ENCODE results near the gene MYL12A.
A peak's percentile ranks its signal among the peaks of the same experiment; 100 is the strongest.
"Not testable (repeated sequence)": the region's sequence is repeated elsewhere in the genome, so short reads cannot be mapped to it uniquely, and the experiment has no call there.

MYL12A gene

GRCh38 chr18:3247240-3248061 is at the start of gene MYL12A:
Gene MYL12A (plus strand): TSS chr18:3247801. CDS start chr18:3253248, 5,447 bp downstream.
- DNase-seq (ENCODE audit: low read depth) = peak; percentile 94

DNA sequence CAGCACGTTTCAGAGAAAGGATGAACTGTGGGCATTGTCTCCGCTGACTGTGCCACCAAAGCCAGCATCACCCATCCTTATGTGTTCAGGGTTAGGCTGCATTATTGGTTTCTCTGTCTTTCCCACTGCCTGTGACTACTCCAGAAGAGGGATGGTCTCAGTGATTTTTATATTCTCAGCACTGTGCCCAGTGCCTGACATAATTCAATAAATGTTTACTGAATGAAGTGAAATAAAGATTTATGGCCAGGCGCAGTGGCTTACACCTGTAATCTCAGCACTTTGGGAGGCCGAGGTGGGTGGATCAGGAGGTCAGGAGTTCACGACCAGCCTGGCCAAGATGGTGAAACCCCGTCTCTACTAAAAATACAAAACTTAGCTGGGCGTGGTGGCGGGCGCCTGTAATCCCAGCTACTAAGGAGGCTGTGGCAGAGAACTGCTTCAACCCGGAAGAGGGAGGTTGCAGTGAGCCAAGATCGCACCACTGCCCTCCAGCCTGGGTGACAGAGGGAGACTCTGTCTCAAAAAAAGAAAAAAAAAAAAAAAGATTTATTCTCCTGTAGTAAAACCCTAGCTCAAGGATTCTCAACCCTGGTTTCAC is 49.2 kb upstream of the MYL12A start:
- DNase-seq (ENCODE audit: low read depth) = not testable (repeated sequence)

DNA sequence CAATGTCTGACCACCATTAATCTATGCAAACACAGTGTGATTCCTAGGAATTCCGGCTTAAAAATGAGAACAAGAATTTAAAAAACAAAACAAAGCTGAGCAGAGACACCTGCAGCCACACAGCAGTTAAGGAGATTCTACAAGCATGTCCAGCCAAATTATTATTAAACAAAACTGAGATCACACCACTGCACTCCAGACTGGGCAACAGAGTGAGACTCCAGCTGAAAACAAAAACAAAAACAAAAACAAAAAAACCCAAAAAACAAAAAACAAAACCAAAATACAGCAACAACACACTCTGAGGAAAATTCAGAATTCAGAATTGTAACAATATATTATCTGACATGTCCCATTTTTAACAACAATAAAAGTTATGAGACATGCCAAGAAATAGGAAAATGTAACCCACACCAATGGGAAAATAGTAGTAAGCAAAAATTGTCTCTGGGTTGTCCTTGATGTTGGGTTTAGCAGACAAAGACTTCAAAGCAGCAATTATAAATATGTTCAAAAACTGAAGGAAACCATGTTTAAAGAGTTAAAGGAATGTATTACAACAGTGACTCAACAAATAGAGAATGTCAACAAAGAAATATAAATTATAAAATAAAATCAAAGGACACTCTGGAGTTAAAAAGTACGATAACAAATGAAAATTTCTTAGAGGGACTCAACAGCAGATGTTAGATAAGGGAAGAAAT is 47.5 kb upstream of the MYL12A start:
- DNase-seq (ENCODE audit: low read depth) = no peak

DNA sequence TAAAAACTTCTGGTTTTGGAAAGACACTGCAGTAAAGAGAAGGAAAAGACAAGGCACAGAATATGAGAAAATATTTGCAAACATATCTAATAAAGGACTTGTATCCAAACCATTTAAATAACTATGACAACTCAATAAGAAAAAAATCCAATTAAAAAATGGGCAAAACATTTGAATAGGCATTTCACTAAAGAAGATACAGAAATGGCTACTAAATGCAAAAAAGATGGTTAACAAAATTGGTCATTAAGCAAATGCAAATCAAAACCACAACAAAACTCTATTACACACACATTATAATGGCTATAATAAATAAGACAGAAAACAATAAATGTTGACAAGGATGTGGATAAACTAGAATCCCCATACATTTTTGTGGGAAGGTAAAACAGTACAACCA is 42.4 kb upstream of the MYL12A start:
- no peak for DNase-seq (ENCODE audit: low read depth)

DNA sequence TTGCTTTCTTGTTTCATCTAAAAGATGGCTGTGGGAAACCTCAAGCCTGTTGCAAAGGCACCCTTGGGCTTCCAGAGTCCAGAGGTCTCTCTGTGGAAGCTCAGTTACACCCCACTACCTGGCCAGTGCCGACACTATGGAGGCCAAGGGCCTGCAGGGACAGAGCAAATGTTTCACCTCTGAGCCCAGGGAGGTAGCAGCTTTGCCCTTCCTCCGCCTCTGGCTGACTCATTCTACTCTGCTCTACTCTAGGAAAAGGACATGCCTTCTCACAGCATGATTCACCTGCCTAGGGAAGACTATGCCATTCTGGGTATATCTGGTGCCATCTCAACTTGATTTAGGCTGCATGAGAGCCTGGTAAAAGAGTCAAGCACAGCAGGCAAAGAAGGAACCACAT is 40.0 kb upstream of the MYL12A start:
- no peak for DNase-seq (ENCODE audit: low read depth)

DNA sequence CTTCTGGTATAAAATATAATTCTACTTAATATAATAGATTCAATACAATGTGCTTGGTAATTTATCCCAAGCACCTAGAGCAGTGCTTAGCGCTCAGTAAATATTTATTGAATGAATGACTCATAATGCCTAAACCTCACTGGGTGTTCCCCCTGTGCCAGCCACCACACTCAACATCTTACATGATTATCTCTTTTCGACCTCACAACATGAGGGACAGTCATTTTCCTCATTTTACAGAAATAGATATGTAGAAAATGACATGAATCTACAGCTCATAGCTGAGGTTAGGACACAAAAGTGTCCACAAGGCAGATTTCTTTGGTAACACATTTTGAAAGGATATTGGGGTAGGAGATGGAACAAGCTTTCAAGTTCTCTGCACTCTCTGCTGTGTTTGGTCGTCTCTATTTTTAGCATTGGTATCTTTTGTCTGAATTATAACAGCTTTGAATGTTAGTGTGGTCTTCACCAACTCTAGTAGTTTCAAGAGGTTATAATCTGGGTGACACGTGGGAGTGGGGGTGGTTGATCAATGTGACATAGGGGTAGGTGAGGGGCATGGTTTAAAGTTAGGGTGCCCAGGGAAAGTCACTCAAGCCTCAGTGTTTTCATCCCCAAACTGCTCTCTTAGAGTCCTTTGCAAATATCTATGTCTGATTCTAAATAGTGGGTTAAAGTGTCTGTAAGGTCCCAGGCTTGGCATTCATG is 37.6 kb upstream of the MYL12A start:
- DNase-seq (ENCODE audit: low read depth) = no peak

GRCh38 chr18:3211236-3211992 is 36.2 kb upstream of the MYL12A start:
- peak; percentile 48 for DNase-seq (ENCODE audit: low read depth)

DNA sequence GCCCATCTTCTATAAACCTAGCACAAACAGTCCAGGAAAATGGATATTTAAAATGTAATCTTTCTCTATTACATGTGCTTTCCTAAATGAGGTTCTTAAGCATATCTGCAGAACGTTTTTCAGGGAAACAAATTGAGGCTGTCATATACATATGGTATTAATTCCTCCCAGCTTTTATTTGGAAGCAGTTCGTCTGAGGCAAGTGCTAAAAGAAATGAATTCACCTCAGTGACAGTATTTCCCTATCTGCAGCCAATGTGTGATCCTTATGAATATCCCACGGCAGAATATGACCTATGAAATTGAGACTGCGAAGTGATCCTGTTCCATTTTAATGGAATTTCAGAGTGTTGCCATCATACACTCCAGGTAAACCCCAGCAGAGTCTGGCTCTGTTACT is 34.9 kb upstream of the MYL12A start:
- no peak for DNase-seq (ENCODE audit: low read depth)

- DNase-seq (ENCODE audit: low read depth) = no peak
Observed at GRCh38 chr18:3213300-3214059, 34.1 kb upstream of the MYL12A start.

DNA sequence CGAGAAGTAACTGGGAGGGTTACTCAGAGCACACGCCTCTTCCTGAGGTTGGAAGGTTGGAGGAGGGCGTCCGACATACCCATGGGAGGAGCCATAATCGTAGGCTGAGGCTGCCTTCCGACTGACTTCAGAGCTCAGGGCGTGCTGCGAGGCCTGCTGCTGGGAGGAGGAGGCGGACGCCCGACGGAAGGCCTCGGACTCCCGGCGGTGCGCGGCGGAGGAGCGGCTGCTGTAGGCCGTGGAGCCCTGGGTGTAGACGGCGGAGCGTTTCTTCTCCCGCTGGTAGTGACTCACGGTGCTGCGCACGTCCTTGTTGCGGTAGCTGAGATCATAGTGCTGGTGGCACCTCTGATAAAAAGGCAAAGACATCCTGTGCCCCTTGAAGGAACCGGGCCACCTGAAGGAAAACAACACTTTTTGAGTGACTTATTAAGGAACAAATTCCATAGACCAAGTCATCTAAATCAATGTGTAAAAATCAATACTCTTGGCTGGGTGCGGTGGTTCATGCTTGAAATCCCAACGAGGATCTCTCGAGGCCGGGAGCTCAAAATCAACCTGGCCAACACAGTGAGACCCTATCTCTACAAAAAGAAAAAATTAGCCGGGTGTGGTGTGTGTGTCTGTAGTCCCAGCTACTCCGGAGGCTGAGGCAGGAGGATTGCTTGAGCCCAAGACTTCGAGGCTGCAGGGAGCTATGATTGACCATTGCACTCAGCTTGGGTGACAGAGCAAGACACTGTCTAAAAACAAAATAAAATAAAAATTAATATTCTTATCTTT is 32.6 kb upstream of the MYL12A start:
- DNase-seq (ENCODE audit: low read depth) = no peak

DNA sequence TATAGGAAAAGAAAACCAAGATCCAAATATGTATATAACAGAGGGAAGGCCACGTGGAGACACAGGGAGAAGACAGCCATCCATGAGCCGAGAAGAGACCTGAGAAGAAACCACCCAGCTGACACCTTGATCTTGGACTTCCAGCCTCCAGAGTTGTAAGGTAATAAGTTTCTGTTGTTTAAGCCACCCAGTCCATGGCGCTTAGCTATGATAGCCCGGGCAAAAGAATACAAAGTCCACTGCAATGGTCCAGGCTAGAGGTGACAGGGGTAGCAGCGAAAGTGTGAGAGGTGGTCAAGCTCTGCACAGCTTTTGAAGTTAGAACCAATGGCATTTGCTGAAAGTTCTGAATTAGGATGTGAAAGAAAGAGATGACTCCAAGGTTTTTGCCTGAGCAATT is 30.6 kb upstream of the MYL12A start:
- DNase-seq (ENCODE audit: low read depth) = no peak

DNA sequence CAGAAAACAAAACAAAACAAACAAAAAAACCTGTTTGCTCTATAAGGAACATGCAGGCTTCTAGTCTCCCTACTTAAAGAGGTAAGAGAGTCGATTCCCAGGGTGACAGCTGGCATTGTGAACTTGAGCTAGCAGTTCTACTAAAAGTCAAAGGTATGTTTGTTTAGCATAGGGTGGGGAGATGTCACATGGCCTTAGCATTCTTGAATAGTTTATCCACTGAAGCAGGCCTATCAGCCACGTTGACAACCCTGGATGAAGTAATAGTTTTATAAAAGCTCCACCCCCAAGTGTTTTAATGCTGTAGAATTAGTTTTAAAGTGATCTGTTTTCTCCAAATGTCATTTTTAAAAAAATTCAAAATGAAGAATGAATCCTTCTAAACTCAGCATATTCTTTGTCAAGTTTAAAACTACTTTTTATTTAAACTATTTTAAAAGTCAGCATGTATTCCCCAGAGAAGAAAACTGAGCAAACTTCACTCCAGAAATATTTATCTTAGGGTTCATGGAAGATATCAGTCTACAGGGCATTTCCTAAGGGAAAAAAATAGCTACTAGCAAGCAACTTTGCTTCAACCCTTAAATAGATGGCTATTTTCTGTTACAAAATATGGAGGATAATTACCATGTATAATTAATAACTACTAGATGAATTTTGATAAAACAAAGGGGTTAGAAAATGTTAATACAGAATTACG is 29.5 kb upstream of the MYL12A start:
- DNase-seq (ENCODE audit: low read depth) = no peak

DNA sequence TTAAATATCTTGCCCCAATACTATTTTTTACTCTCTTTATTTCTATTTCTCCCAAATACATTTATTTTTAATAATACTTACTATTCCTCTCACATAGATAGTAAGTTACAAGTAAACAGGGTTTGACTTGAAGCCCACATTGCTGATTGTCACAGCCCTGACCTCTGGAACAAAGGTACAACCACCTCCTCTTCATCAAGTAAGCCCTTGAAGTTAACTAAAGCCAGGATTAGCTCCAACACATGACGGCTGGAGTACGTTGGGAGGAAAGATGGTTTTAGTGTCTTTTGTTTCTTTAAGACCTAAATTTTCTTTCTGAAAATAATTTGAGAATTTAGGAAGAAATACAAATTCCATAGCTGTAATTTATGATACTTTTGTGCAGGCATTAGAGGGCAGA is 28.8 kb upstream of the MYL12A start:
- DNase-seq (ENCODE audit: low read depth) = no peak

- no peak for DNase-seq (ENCODE audit: low read depth)
Observed at GRCh38 chr18:3219241-3219630, 28.4 kb upstream of the MYL12A start.

DNA sequence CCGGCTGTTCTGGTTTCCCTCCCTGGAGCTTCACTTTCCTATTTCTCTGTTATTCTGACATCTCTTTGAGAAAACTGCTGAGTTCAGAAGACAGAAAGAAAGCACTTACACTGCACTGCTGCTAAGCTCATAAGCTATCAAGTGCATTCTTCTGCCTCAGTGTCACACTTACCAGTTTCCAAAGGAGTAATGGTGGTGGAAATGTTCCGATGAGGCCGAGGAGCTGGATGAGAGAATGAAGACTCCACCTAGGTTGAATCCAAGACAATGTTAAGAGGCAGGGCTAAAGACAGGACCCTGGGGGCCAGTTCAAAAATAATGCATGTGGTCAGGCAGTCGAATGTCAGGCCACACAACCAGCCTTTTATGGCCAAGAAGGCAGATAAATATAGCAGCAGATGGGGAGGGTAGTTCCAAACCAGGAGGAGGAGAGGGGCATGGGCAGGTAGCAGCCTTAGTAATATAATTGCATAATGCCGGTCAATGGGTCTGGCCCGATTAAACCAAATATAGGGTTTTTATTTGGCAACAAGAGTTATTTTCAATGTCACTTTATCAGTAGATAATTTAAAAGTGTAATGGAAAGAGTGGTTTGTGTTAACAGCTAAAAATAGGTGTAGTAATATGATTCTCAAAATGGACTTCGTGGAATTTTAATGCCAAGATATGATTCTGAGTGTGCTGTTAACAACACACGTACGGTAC is 27.8 kb upstream of the MYL12A start, which contains the start of gene MYOM1:
Gene MYOM1, minus strand, starts transcription at position 338 of the 705 bp plus-strand sequence. CDS start 4,745 bp downstream, outside the sequence.
- DNase-seq (ENCODE audit: low read depth) = no peak

DNA sequence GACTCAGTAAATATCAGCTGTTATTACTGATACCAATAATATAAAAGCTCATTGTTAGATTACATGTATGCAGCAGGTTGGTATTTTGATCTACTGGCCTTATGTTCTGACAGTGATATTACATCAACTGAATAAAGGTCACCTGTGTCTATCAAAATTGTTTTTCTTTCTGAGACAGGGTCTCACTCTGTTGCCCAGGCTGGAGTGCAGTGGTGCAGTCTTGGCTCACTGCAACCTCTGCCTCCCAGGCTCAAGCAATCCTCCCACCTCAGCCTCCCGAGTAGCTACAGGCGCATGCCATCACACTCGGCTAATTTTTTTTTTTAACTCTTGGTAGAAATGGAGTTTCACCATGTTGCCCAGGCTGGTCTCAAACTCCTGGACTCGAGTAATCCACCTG is 26.7 kb upstream of the MYL12A start:
- DNase-seq (ENCODE audit: low read depth) = not testable (repeated sequence)

- DNase-seq (ENCODE audit: low read depth) = no peak
Observed at GRCh38 chr18:3221496-3221895, 26.1 kb upstream of the MYL12A start.

DNA sequence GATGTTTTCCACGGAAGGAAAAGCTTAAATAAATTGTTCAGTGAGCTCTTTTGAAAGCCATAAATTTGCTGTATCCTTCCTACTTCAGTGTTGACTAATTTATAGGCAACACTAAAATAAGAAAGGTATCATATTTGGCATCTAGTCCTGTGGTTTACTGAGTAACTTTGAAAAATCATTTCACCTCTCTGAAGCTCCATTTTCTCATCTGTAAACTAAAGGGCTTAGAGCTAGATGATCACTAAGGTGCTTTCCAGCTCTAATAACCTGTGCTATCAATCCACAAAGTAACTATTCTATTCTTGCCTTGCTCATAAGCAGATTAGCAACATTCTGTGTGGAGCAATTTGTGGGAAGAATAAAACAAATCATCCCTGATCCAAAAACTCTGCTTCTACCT is 24.2 kb upstream of the MYL12A start:
- no peak for DNase-seq (ENCODE audit: low read depth)

DNA sequence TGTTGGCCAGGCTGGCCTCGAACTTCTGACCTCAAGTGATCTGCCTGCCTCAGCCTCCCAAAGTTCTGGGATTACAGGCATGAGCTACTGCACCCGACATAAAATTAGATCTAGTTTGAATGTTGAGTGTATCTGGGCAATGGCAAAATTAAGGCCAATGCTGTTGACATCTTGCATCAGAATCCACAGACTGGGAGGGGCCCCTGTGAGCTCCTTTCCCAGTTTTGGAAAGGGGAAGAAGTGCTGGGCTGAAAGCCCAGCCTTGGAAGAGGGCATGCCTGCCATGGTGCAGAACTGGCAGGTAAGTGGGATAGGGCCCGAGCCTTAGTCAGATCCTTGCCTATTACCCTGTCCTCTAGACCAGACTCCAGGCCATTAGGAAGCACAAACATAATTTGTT is 23.4 kb upstream of the MYL12A start:
- no peak for DNase-seq (ENCODE audit: low read depth)
